Muscle layer of duodenum (tissue), 2 donors: ENCODE data around the gene THSD7A.

Experiments
- H3K27ac ChIP-seq: one replicate; pipeline ENCODE4 v1.7.0; 2013; ENCODE audit warnings: mild to moderate bottlenecking, low read length
- H3K27me3 ChIP-seq: one replicate; pipeline ENCODE4 v1.7.0; 2013; ENCODE audit warnings: low read depth, mild to moderate bottlenecking, control low read depth, low read length
- H3K36me3 ChIP-seq, 2 donors: one replicate each; pipeline ENCODE4 v1.7.0; 2013; ENCODE audit warnings: low read length in 2 of 2, control low read depth in 1 of 2, mild to moderate bottlenecking in 1 of 2; ENCODE audit not compliant: insufficient read depth in 2 of 2, control insufficient read depth in 1 of 2
- H3K4me1 ChIP-seq, 2 donors: one replicate each; pipeline ENCODE4 v1.7.0; 2013; ENCODE audit warnings: low read length in 2 of 2, mild to moderate bottlenecking in 2 of 2, control low read depth in 1 of 2, moderate library complexity in 1 of 2; ENCODE audit not compliant: insufficient read depth in 2 of 2, control insufficient read depth in 1 of 2
- H3K4me3 ChIP-seq, 2 donors: one replicate each; pipeline ENCODE4 v1.7.0; 2013; ENCODE audit warnings: low read length in 2 of 2, low read depth in 1 of 2, mild to moderate bottlenecking in 1 of 2
- H3K9me3 ChIP-seq, 2 donors: one replicate each; pipeline ENCODE4 v1.7.0; 2013; ENCODE audit warnings: low read length in 2 of 2, control low read depth in 1 of 2, mild to moderate bottlenecking in 1 of 2; ENCODE audit not compliant: control insufficient read depth in 1 of 2
- donor health status: healthy.

The THSD7A gene

DNA sequence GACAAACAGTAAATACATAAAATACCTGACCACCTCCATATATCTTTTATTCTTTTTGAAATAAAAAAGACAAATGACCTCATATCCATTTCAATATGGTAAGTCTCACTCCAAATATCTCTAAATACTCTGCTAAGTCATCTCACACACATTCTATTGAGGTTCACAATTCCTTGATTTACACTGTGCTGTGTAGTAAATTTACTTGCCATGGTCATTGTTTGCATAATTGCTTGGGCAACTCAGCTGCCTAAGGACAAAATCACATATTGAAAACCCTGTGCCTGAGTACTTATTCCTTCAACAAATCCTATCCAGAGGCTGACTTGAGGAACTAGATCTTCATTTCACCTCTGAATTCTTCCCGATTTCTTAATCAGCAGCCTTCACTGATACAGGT is 176.4 kb downstream of the THSD7A start:
- H3K4me1 ChIP-seq = no peaks in the 10 kb centered on the region
- H3K9me3 ChIP-seq = no peaks in the 10 kb centered on the region
- no peak overlapping the region for H3K27ac ChIP-seq
- H3K27me3 ChIP-seq = no peaks in the 10 kb centered on the region
- H3K36me3 ChIP-seq = no peaks in the 10 kb centered on the region
- no peak overlapping the region for H3K4me3 ChIP-seq

DNA sequence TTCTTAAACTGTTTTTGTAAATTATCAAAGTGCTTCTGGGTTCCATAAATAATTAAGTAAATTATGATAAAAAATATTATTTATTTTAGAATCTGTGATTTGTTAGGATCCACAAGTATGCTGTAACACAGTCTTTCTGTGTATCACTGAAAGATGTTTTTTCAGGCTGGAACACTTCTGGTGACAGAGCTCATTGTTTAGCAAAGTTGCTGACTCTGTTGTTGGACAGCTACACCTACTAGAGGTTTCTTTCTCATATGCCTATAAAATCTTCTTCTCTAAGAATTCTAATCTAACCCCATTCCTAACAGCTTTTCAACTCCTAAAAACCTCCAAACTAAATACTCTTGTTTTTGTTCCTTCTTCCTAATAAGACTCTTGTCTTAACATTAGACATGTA is 176.8 kb downstream of the THSD7A start:
- Histone ChIP-seq H3K4me1 (no peaks in the 10 kb centered on the region), H3K36me3 (no peaks in the 10 kb centered on the region), H3K9me3 (no peaks in the 10 kb centered on the region), H3K27ac (no peak overlapping the region), H3K4me3 (no peak overlapping the region), H3K27me3 (no peaks in the 10 kb centered on the region)

DNA sequence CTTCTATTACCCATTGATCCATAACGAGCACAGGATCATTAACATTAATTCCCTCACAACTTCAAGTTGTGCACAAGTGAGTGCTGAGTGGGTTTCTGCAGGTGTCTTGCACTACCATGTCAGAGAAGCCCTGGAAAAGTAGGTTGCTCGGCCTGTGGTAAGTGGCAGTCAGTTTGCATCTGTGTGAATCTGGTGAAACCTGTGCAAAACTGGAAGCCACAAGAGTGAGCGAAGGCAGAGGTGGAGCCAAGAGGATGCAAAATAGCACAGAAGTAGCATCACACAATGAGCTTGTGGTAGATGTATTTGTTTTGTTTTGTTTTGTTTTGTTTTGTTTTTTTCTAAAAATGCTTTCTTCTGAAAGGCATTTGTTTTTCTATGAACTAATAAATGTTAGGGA is 181.5 kb downstream of the THSD7A start:
- Histone ChIP-seq H3K4me3 (no peak overlapping the region), H3K36me3 (no peaks in the 10 kb centered on the region), H3K27me3 (no peaks in the 10 kb centered on the region), H3K4me1 (no peaks in the 10 kb centered on the region), H3K27ac (no peak overlapping the region), H3K9me3 (no peaks in the 10 kb centered on the region)

DNA sequence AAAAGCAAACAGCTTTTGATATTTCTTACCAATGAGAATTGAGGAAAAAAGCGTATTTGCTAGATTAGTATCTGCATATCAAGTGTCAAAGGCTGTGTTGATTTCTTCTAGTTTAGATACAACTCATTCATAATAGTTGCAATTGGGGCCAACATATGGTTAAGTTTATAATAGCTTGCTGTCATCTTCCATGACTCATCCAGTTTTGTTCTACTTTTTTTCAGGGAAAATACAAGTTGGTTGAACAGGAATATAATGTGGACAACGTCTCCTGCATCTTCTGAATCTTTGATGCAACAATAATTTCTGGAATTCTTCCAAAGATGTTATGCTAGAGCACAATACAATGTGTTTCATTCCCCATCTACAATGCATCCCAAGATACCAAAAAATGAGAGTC is 182.0 kb downstream of the THSD7A start:
- no peak overlapping the region for H3K27ac ChIP-seq
- H3K9me3 ChIP-seq = no peaks in the 10 kb centered on the region
- H3K4me3 ChIP-seq = no peak overlapping the region
- no peaks in the 10 kb centered on the region for H3K27me3 ChIP-seq
- no peaks in the 10 kb centered on the region for H3K4me1 ChIP-seq
- no peaks in the 10 kb centered on the region for H3K36me3 ChIP-seq

DNA sequence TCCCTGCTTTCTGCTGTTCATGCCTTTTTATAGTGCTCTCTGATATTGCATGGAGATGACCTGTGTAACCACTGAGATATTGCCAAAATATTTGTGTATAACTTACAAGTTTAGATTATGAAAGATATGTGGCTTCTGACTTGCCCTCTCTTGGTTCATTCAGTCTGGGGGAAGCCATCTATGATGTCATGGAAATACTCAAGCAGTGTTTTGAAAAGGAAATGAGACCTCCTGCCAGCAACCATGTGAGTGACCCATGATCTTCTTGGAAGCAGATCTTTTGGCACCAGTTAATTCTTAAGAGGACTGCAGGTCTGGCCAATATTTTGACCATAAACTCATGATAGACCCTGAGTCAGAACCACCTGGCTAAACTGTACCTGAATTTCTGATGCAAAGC is 183.0 kb downstream of the THSD7A start:
- no peak overlapping the region for H3K27ac ChIP-seq

DNA sequence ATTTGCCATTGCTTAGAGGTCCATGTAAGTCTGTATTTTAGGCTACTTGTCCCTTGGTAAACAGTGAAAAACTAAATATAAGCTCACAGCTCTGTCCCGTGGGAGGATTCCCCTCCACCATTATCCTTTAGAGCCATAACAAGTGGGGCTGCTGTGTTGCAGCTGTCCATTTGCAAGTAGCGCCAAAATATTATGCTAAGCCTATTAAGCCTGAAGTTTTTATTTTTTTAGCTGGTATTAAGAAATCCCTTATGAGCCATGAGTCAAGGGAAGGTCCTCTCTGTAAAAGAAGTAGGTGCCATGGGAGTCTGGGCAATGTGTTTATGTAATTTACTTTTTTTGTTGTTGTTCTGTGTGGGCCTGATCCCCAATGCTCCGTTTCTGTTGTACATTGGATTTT is 183.9 kb downstream of the THSD7A start:
- H3K4me1 ChIP-seq = no peaks in the 10 kb centered on the region
- H3K27ac ChIP-seq = no peak overlapping the region
- H3K27me3 ChIP-seq = no peaks in the 10 kb centered on the region
- H3K4me3 ChIP-seq = no peak overlapping the region
- no peaks in the 10 kb centered on the region for H3K36me3 ChIP-seq
- no peaks in the 10 kb centered on the region for H3K9me3 ChIP-seq

More for the DNA sequence above, 183.0 kb downstream of the THSD7A start:
- H3K36me3 ChIP-seq = no peaks in the 10 kb centered on the region
- H3K9me3 ChIP-seq = no peaks in the 10 kb centered on the region
- H3K27me3 ChIP-seq = no peaks in the 10 kb centered on the region
- H3K4me1 ChIP-seq = no peaks in the 10 kb centered on the region
- H3K4me3 ChIP-seq = no peak overlapping the region

DNA sequence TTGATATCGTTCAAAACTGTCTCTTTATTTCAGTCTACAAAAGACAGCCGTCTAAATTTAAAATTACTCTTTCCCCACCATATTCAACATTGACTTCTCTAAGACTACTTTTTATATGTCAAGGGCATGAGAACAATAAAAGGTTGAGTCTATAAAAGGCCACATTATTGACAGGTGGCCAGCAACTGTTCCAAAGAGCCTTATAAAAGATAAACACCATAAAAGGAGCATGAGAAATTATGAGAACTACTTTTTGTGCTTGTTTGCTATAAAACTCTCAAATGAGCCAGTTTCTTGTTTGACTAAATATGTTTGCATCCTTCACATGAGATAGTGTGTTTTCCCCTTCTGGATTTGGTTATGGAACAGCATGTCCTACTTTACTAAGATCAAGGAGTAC is 189.2 kb downstream of the THSD7A start:
- H3K4me1 ChIP-seq = no peaks in the 10 kb centered on the region
- H3K27me3 ChIP-seq = no peaks in the 10 kb centered on the region
- no peak overlapping the region for H3K27ac ChIP-seq
- no peaks in the 10 kb centered on the region for H3K9me3 ChIP-seq
- H3K4me3 ChIP-seq = no peak overlapping the region
- no peaks in the 10 kb centered on the region for H3K36me3 ChIP-seq

DNA sequence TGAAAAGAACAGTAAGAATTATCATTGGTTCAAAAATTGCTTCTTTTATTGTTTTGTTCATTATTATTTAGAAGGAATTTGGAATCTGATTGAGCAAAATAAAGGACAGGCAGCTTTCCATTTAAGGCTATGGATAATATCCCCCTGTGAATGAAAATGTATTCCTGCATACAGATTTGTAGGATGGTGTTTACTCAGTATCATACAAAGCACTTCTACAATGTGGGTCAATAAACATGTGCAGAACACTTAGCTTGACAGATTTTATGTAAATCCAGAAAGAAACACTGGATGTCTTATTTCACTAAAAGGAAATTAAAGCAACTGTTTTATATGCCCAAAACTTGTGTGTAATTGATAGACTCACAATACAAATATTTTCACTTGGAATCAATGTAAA is 189.7 kb downstream of the THSD7A start:
- Histone ChIP-seq H3K4me3 (no peak overlapping the region), H3K36me3 (no peaks in the 10 kb centered on the region), H3K27me3 (no peaks in the 10 kb centered on the region), H3K9me3 (no peaks in the 10 kb centered on the region), H3K4me1 (no peaks in the 10 kb centered on the region), H3K27ac (no peak overlapping the region)

DNA sequence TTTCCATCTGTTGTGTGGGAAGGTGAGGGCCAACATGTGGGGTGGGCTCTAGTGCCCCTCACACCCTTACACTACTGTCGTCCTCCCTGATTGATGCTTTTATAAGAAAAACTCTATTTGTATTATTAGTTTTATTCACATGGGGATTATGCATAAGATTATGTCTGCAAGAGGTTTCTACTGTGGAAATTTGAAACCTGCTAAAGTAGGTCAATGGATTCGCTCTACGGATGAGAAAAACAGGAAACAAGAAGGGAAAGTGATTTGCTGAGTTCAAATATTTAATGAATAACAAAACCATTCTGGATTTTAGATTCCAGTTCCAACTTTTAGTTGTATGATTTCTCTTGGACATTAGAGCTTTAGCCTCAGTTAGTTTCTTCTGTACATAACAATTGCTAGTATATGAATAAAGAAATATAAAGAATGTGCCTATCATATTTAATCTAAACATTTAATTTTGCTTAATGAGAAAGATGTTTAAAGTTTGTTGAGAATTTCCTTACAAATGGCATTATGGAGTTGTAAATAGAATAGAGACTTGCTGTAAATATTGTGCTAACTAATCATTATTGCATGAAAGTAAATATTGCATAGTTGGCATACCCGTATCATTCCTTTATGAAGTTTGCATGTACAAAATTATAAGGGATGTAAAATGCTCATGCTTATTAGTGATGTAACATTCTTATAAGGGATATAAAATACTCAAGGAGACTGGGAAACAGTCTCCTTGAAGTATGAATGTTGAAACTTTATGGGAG is 193.8 kb downstream of the THSD7A start:
- no peak overlapping the region for H3K4me3 ChIP-seq
- no peaks in the 10 kb centered on the region for H3K36me3 ChIP-seq
- no peak overlapping the region for H3K27ac ChIP-seq
- no peaks in the 10 kb centered on the region for H3K27me3 ChIP-seq
- H3K9me3 ChIP-seq = no peaks in the 10 kb centered on the region
- no peaks in the 10 kb centered on the region for H3K4me1 ChIP-seq

DNA sequence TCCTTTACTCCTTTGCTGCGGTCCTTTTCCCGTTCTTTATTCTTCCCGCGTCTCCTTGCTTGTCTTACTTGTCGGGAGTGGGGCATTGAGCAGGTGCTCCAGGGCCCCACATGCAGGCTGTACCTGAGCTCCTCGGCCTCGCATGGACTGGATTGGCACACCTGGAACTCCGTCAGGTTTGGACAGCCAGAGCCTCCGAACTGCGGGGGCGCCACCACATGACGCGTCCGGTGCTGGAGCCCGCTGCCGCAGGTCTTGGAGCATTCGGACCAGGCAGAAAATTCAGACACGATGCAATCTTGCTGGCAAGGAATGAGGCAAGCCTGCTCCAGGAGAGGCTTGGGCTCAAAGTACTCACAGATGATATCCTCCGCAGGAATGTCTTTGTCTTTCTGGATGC is 195.7 kb downstream of the THSD7A start:
- Histone ChIP-seq H3K27me3 (no peaks in the 10 kb centered on the region), H3K9me3 (no peaks in the 10 kb centered on the region), H3K4me1 (no peaks in the 10 kb centered on the region), H3K4me3 (no peak overlapping the region), H3K27ac (no peak overlapping the region), H3K36me3 (no peaks in the 10 kb centered on the region)

DNA sequence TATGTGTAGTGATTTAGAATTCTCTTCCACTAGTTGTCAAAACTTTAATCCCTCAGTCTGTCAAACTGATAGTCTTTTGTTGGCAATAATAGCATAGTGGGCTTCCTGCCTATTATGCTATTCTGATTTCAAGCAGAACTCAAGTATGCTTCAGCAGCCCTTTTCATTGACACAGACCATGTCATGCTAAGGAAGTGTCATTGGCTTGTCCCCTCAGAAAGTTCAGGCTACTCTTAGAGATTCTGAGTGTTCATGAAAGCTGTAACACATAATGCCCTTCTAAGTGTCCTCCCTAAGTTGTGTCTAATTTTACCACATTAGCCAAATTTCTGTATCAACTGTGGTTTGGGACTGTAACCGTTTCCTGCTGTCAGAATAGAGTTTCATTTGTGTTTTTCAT is 198.7 kb downstream of the THSD7A start:
- Histone ChIP-seq H3K4me1 (no peaks in the 10 kb centered on the region), H3K27ac (no peak overlapping the region), H3K9me3 (no peaks in the 10 kb centered on the region), H3K36me3 (no peaks in the 10 kb centered on the region), H3K4me3 (no peak overlapping the region), H3K27me3 (no peaks in the 10 kb centered on the region)

DNA sequence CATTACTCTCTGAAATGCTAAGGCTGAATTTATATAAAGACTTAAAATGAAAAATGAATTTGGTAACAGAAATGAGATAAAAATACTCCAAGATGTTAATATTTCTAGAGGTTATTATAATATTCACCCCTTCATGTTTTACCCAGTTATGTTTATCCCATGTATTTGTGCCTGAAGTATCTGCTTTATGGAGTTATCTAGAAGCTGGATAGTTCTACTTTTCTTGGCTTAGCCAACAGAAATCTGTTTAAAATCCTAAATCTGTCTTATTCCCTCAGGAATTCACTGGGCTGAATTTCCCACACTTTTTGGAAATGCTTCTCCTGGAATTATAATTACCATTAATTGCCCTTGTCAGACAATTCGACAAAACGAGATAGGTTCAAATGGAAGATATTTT is 201.6 kb downstream of the THSD7A start:
- Histone ChIP-seq H3K27me3 (no peaks in the 10 kb centered on the region), H3K36me3 (no peaks in the 10 kb centered on the region), H3K27ac (no peak overlapping the region), H3K9me3 (no peaks in the 10 kb centered on the region), H3K4me1 (no peaks in the 10 kb centered on the region), H3K4me3 (no peak overlapping the region)
